GM21619 (cell line): ENCODE measurements around the gene NECTIN1.

Source experiments
- ATAC-seq: cut with Tn5 transposase; IDR thresholded peaks from one replicate; pipeline ENCODE4 v1.9.1; 2021; ENCODE audit not compliant: unreplicated experiment

The NECTIN1 gene

GRCh38 chr11:119734788-119735187 lies 5.8 kb upstream of the NECTIN1 start:
- no peak for ATAC-seq

GRCh38 chr11:119730789-119731386 lies 1.9 kb upstream of the NECTIN1 start:
- ATAC-seq, result no peak

- no peak for ATAC-seq
Observed at GRCh38 chr11:119729951-119730613, 1.1 kb upstream of the NECTIN1 start.

- peak; percentile 22 for ATAC-seq
Observed at GRCh38 chr11:119729581-119729927, 554 bp upstream of the NECTIN1 start.

- no peak for ATAC-seq
Observed at GRCh38 chr11:119728211-119728626, 781 bp downstream of the NECTIN1 start.

GRCh38 chr11:119727523-119728151 lies 1.4 kb downstream of the NECTIN1 start:
- no peak for ATAC-seq

- no peak for ATAC-seq
Observed at GRCh38 chr11:119726585-119727522, 2.1 kb downstream of the NECTIN1 start.

- ATAC-seq, result no peak
Observed at GRCh38 chr11:119726150-119726553, 2.8 kb downstream of the NECTIN1 start.

- ATAC-seq, result no peak
Observed at GRCh38 chr11:119724956-119725355, 4.0 kb downstream of the NECTIN1 start.

- ATAC-seq, result no peak
Observed at GRCh38 chr11:119723952-119724325, 5.1 kb downstream of the NECTIN1 start.

GRCh38 chr11:119723243-119723951 lies 5.6 kb downstream of the NECTIN1 start:
- no peak for ATAC-seq

- no peak for ATAC-seq
Observed at GRCh38 chr11:119722281-119722794, 6.7 kb downstream of the NECTIN1 start.

- ATAC-seq, result no peak
Observed at GRCh38 chr11:119721129-119722120, 7.6 kb downstream of the NECTIN1 start.

- no peak for ATAC-seq
Observed at GRCh38 chr11:119720311-119720913, 8.6 kb downstream of the NECTIN1 start.

GRCh38 chr11:119717839-119718534 lies 11.0 kb downstream of the NECTIN1 start:
- no peak for ATAC-seq

- no peak for ATAC-seq
Observed at GRCh38 chr11:119716582-119717498, 12.2 kb downstream of the NECTIN1 start.

GRCh38 chr11:119714590-119714989 lies 14.4 kb downstream of the NECTIN1 start:
- ATAC-seq, result no peak
